H1 (cell line): ENCODE measurements around the gene FGFRL1. TPM values are rescaled to one million over a fixed set of nuclear protein-coding genes. Genes with fewer than 3 reads are reported as not detected.

Experiments used
- CTCF ChIA-PET: fragments of 300-600 bp; sonication (Branson Sonifier 250); formaldehyde crosslinking; loops from one replicate; lab custom pipeline; 2021; ENCODE audit not compliant: partially characterized antibody; lab: Charles Lee
- POLR2A ChIA-PET: fragments of 300-600 bp; sonication (Branson Sonifier 250); formaldehyde crosslinking; loops from one replicate; lab custom pipeline; 2021; ENCODE audit warnings: inconsistent platforms; ENCODE audit not compliant: partially characterized antibody; lab: Charles Lee
- DNase-seq, 2 experiments: peaks; one replicate each; pipeline versions ENCODE4 v3.0.0 to v3.0.0-alpha.2; 2010 to 2022; ENCODE audit warnings: low spot score in 2 of 2, low read depth in 1 of 2, mixed read lengths in 1 of 2
- FAIRE-seq: peaks from 2 replicates; lab custom pipeline; 2011; peaks lifted over from hg19 to GRCh38; lab: Jason Lieb, UNC
- H2AFZ ChIP-seq: 2 replicates; pipeline ENCODE4 v1.8.1; 2012; ENCODE audit warnings: low read length, inconsistent platforms
- H2AK5ac ChIP-seq: 2 replicates; pipeline ENCODE4 v1.6.1; 2013; ENCODE audit warnings: low read depth, low read length
- H2BK120ac ChIP-seq: replicated peaks from 2 replicates; pipeline ENCODE3; 2013; ENCODE audit warnings: low read depth, low read length, inconsistent platforms
- H2BK12ac ChIP-seq: 2 replicates; pipeline ENCODE4 v1.6.1; 2013; ENCODE audit warnings: low read depth, low read length
- H2BK15ac ChIP-seq: 2 replicates; pipeline ENCODE4 v1.6.1; 2013; ENCODE audit warnings: low read length
- H2BK20ac ChIP-seq: 2 replicates; pipeline ENCODE4 v1.6.1; 2013; ENCODE audit warnings: low read length
- H2BK5ac ChIP-seq: 2 replicates; pipeline ENCODE4 v1.6.1; 2013; ENCODE audit warnings: low read depth, low read length
- H3K14ac ChIP-seq: 2 replicates; pipeline ENCODE4 v1.6.1; 2013; ENCODE audit warnings: inconsistent platforms; ENCODE audit not compliant: insufficient read length
- H3K18ac ChIP-seq: 2 replicates; pipeline ENCODE4 v1.6.1; 2013; ENCODE audit warnings: low read length; ENCODE audit errors: extremely low read depth
- H3K23ac ChIP-seq: 2 replicates; pipeline ENCODE4 v1.6.1; 2013; ENCODE audit warnings: inconsistent platforms; ENCODE audit not compliant: insufficient read length
- H3K23me2 ChIP-seq: 2 replicates; pipeline ENCODE4 v1.6.1; 2013; ENCODE audit warnings: low read depth, low read length
- H3K27ac ChIP-seq: 2 replicates; pipeline ENCODE4 v1.6.1; 2011; ENCODE audit warnings: low read depth, low read length, inconsistent platforms
- H3K27me3 ChIP-seq, 4 experiments: replicated peaks in 1 of 4; 1 replicate in 1 of 4; 2 replicates in 3 of 4; pipeline versions ENCODE4 v1.6.1 to v1.8.1; 2011 to 2013; ENCODE audit warnings: low read length in 3 of 4, mild to moderate bottlenecking in 3 of 4, inconsistent platforms in 2 of 4, mixed read lengths in 2 of 4, moderate library complexity in 1 of 4; ENCODE audit not compliant: control insufficient read depth in 3 of 4, insufficient read depth in 3 of 4; ENCODE audit errors: extremely low read depth in 1 of 4
- H3K36me3 ChIP-seq, 4 experiments: 2 replicates each; pipeline versions ENCODE4 v1.6.1 to v1.8.1; 2011 to 2013; ENCODE audit warnings: mild to moderate bottlenecking in 4 of 4, low read length in 3 of 4, moderate library complexity in 2 of 4, control low read depth in 1 of 4, inconsistent platforms in 1 of 4; ENCODE audit not compliant: insufficient read depth in 4 of 4, control insufficient read depth in 2 of 4
- H3K4ac ChIP-seq: replicated peaks from 2 replicates; pipeline ENCODE3; 2013; ENCODE audit warnings: low read length, low read depth, mixed read lengths, inconsistent platforms; ENCODE audit not compliant: insufficient read length
- H3K4me1 ChIP-seq, 4 experiments: replicated peaks in 1 of 4; 1 replicate in 1 of 4; 2 replicates in 3 of 4; pipeline versions ENCODE4 v1.6.1 to v1.8.1; 2011 to 2013; ENCODE audit warnings: low read length in 3 of 4, inconsistent platforms in 2 of 4, mixed read lengths in 1 of 4; ENCODE audit not compliant: insufficient read depth in 4 of 4, control insufficient read depth in 3 of 4
- H3K4me2 ChIP-seq, 2 experiments: 2 replicates each; pipeline versions ENCODE4 v1.6.1 to v1.8.1; 2011 to 2013; ENCODE audit warnings: low read depth in 2 of 2, low read length in 2 of 2, control low read depth in 1 of 2, inconsistent platforms in 1 of 2, mild to moderate bottlenecking in 1 of 2; ENCODE audit not compliant: insufficient read depth in 1 of 2
- H3K4me3 ChIP-seq, 4 experiments: fragments of 200-600, 300-600 bp in 1 of 4; sonication (generic), shearing (Covaris generic), sonication (Bioruptor Twin) in 1 of 4; 2 replicates each; pipeline versions ENCODE4 v1.5.1 to v1.8.1; 2011 to 2016; ENCODE audit warnings: low read length in 4 of 4, low read depth in 3 of 4, control low read depth in 2 of 4, inconsistent platforms in 2 of 4, mild to moderate bottlenecking in 2 of 4, mixed read lengths in 1 of 4, moderate library complexity in 1 of 4; ENCODE audit not compliant: insufficient read depth in 2 of 4; ENCODE audit errors: extremely low read depth in 1 of 4
- H3K56ac ChIP-seq: replicated peaks from 2 replicates; pipeline ENCODE3; 2013; ENCODE audit warnings: low read depth, mild to moderate bottlenecking, mixed read lengths, low read length, inconsistent platforms; ENCODE audit not compliant: insufficient read length
- H3K79me1 ChIP-seq: 2 replicates; pipeline ENCODE4 v1.6.1; 2013; ENCODE audit warnings: low read depth, low read length, control low read depth
- H3K79me2 ChIP-seq, 2 experiments: 2 replicates each; pipeline versions ENCODE4 v1.6.1 to v1.8.1; 2012 to 2013; ENCODE audit warnings: low read length in 2 of 2, mild to moderate bottlenecking in 2 of 2, inconsistent platforms in 1 of 2; ENCODE audit not compliant: insufficient read depth in 2 of 2, control insufficient read depth in 1 of 2
- H3K9ac ChIP-seq, 4 experiments: replicated peaks in 1 of 4; 1 replicate in 1 of 4; 2 replicates in 3 of 4; pipeline versions ENCODE4 v1.6.1 to v1.8.1; 2011 to 2013; ENCODE audit warnings: low read depth in 3 of 4, low read length in 3 of 4, control low read depth in 2 of 4, mild to moderate bottlenecking in 2 of 4, moderate library complexity in 2 of 4, inconsistent platforms in 1 of 4; ENCODE audit errors: extremely low read depth in 1 of 4
- H3K9me3 ChIP-seq, 2 experiments: 2 replicates each; pipeline versions ENCODE4 v1.6.1 to v1.8.1; 2012 to 2013; ENCODE audit warnings: mild to moderate bottlenecking in 2 of 2, moderate library complexity in 2 of 2, control low read depth in 1 of 2, inconsistent platforms in 1 of 2, low read depth in 1 of 2, low read length in 1 of 2, mixed read lengths in 1 of 2; ENCODE audit not compliant: insufficient read depth in 2 of 2
- H4K20me1 ChIP-seq, 2 experiments: replicated peaks in 1 of 2; 2 replicates each; pipeline versions ENCODE3 to v1.8.1; 2011 to 2013; ENCODE audit warnings: inconsistent platforms in 2 of 2, low read length in 2 of 2, mild to moderate bottlenecking in 1 of 2; ENCODE audit not compliant: insufficient read depth in 2 of 2, control insufficient read depth in 1 of 2
- H4K5ac ChIP-seq: 2 replicates; pipeline ENCODE4 v1.6.1; 2013; ENCODE audit warnings: low read length, low read depth, mixed read lengths, inconsistent platforms; ENCODE audit not compliant: insufficient read length
- H4K8ac ChIP-seq: 2 replicates; pipeline ENCODE4 v1.8.0; 2013; ENCODE audit warnings: mild to moderate bottlenecking, moderate library complexity, low read length, inconsistent platforms; ENCODE audit not compliant: insufficient read depth; ENCODE audit errors: extremely low read depth
- H4K91ac ChIP-seq: replicated peaks from 2 replicates; pipeline ENCODE3; 2013; ENCODE audit warnings: low read length, mixed read lengths, inconsistent platforms; ENCODE audit not compliant: insufficient read length
- KDM5A ChIP-seq: fragments of 200-600 bp; IDR thresholded peaks from 2 replicates; pipeline ENCODE4 v1.7.1; 2012; ENCODE audit warnings: mild to moderate bottlenecking, low read length, inconsistent platforms, mixed read lengths
- WGBS, 2 experiments: shearing (Covaris generic) in 1 of 2; methylation state at CpG; one replicate each; pipeline versions ENCODE4 v1.1.6 to v1.1.7; 2013 to 2015; ENCODE audit warnings: low lambda C conversion rate in 2 of 2, mixed read lengths in 2 of 2, inconsistent platforms in 1 of 2, low coverage in 1 of 2, missing lambda C conversion rate in 1 of 2; ENCODE audit not compliant: insufficient replicate concordance in 2 of 2, insufficient coverage in 1 of 2, insufficient read length in 1 of 2; ENCODE audit errors: extremely low coverage in 1 of 2, missing lambda C conversion rate in 1 of 2; 5-methylcytosine and 5-hydroxymethylcytosine counted together
- polyA plus RNA-seq, 7 experiments: library from polyadenylated mRNA; depleted of rRNA in 3 of 7; stranded (reverse) in 5 of 7; unstranded in 2 of 7; fragments of >200 nt in 5 of 7; fragments of 200-250 nt in 2 of 7; gene quantifications; 1 replicate in 5 of 7; 2 replicates in 1 of 7; 4 replicates in 1 of 7; pipeline versions ENCODE4 v1.2.1 to v1.2.3, GENCODE V29; 2011 to 2013; ENCODE audit warnings: missing spikeins in 2 of 7, mixed read lengths in 2 of 7
- total RNA-seq: library from RNA; stranded (reverse); fragmentation: NEBNext Ultra II Directional; extraction: Animal tissue kit (Norgen Biotek cat#: 25700); gene quantifications from 2 replicates; pipeline ENCODE4 v1.2.1, GENCODE V29; 2021

FGFRL1 gene
- total and polyA plus RNA-seq, 2 of the 8 experiments (the other 6 are each of a cell fraction or from before 2014, with no cell fraction given) = 18.9 to 34.6 TPM

GRCh38 chr4:1069394-1069793 lies 58.0 kb downstream of the FGFRL1 start:
- Histone ChIP-seq H2AK5ac (no peak overlapping the region), H3K36me3 (no peaks in the 10 kb centered on the region), H3K4ac (no peak overlapping the region), H3K79me1 (no peaks in the 10 kb centered on the region), H4K8ac (no peak overlapping the region), H3K4me3 (no peak overlapping the region), H3K23ac (no peak overlapping the region), H4K20me1 (no peaks in the 10 kb centered on the region), H2BK5ac (no peak overlapping the region), H4K5ac (no peak overlapping the region), H3K27ac (no peak overlapping the region), H2AFZ (no peak overlapping the region), H3K27me3 (no peaks in the 10 kb centered on the region), H3K56ac (no peak overlapping the region), H2BK12ac (no peak overlapping the region), H3K4me1 (no peaks in the 10 kb centered on the region), H2BK20ac (no peak overlapping the region), H2BK15ac (no peak overlapping the region), H3K23me2 (no peaks in the 10 kb centered on the region), H4K91ac (no peak overlapping the region), H3K9me3 (peaks cover 2 to 4% of the 10 kb centered on the region in 2 experiments; a peak in 2 of 4 replicates), H3K9ac (no peak overlapping the region), H2BK120ac (no peak overlapping the region), H3K14ac (no peak overlapping the region), H3K18ac (no peak overlapping the region), H3K4me2 (no peak overlapping the region), H3K79me2 (no peaks in the 10 kb centered on the region)
- CTCF ChIA-PET = interaction anchor here (0.7 to 1.1 kb wide), 2 partner anchors 11 to 1109 kb away, joined by 3 read pairs; no protein-coding TSS in a partner anchor
- 88% methylated on average over 7 of the region's 7 CpGs; no CpG with 5 or more reads in 1 of the 2 experiments for WGBS, 2 experiments
- no peak for DNase-seq
- TF ChIP-seq KDM5A = no peak
- no peak for FAIRE-seq
- POLR2A ChIA-PET = no interaction called here
